Measurements from ENCODE around the gene ADM. TPM values are rescaled to one million over a fixed set of nuclear protein-coding genes. Genes with fewer than 3 reads are reported as not detected.

Gene ADM
- total RNA-seq, 1 donor from 2014 or later, result 785 TPM

DNA sequence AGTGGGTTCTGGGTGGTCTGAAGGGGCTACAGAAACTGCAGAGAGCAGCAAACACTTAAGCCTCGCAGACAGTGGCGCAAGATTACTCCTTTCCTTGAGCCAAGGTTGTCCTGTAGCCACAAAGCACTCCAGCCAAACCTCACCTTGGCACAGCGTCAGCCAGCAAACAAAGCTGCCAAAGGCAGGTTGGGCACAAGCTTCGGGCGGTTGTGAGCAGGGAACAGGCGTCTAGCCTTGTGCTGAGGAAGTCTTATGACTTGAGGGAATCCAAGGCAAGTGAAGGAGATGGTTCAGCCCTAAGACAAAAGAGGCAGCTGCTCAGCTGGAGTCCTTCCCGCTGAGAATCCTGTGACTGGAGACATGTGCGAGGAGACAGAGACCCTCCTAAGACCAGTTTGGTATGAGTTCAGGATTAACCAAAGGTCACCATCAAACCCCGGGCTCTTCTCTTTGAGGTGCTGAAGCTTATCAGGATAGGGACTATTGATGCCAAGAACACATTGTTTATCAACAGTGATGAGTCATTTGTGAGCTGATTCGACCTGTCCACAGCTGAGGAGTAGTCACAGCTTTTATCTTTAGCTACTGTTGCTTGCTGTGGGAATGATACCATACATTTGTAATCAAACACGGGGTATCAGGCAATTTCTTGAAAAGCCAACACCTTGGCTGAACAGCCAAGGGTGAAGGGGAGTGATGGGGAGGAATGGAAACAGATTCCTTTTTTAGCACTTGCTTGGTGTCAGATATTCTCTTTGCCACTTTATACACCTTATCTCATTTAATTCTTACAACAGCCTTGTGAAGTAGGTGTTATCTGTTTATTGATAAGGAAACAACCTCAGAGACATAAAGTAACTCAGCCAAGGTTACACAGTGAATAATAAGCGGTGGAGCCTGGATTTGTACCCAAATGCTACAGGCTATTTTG, 4.6 kb downstream of the ADM start:
- DNase-seq (ENCODE audit: low read depth in 2 of 2), result peak; percentile 71 to 79

GRCh38 chr11:10310301-10310841, 5.5 kb downstream of the ADM start:
- peak; percentile 15 to 27 for DNase-seq (ENCODE audit: low read depth in 2 of 2)

GRCh38 chr11:10311802-10312201, 6.9 kb downstream of the ADM start:
- DNase-seq (ENCODE audit: low read depth in 2 of 2), result no peak

DNA sequence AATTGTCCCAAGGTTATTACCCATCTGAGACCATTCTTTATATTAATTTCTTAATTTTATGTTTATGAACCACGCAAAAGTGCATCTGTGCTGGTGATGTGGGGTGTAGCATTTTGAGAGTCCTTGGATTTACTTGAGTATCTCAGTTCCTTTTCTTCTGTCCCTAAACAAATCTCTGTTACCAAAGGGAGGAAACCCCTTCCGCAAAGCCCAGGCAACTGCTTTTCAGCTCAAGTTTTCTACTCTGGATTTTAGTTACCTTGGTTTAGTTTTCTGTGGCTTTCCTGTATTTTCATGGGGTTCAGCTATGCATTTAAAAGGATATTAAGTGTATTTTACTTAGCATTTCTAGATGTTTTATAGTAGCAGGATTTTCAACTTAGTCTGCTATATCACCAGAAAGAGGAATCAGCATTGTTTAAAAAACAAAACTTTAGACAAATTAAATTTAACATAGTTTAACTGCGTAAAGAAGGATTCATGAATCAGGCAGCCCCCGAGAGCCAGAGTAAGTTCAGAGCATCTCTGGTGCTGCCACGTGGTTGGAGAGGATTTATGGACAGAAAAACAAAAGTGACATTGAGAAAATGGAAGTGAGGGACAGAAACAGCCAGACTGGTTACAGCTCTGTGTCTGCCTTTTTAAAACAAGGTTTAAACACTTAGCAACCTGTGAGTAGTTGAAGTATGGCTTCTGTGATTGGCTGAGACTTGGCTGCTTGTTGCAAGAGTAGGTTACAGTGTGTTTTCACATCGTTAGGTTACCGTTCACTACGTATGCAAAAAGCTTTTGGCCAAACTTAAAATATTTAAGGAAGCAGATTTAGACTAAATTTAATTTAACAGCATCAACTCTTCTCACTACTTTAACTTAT, 9.6 kb downstream of the ADM start:
- peak; percentile 49 to 80 for DNase-seq (ENCODE audit: low read depth in 2 of 2)

GRCh38 chr11:10315083-10315482, 10.2 kb downstream of the ADM start:
- no peak for DNase-seq (ENCODE audit: low read depth in 2 of 2)

DNA sequence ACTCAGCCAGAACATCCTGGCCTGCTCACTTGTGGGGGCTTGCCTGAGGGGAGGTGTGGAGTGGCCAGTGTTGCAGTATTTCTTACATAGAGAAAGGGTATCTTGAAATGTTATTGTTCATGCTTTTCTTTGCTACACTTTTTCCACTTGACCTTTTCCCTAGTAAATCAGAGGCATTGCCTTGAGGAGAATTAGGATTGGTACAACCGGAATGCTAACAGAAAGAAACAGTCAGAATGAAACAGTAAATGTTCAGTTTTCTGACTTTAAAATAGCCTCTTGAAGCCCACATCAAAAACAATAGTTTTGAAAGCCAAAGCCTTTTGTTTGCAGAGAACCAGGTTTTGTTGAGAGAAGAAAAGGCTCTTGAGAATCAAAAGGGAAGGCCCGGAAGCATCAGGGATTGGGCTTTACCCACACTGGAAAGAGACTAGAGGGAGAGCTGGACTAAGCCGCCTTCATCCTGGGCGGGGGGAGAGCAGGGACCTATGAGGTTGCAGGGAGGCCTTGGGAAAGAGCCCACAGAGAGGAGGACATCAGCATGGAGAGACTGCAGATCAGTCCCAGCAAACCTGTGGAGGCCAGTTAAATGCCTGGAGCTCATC, 12.4 kb downstream of the ADM start:
- DNase-seq (ENCODE audit: low read depth in 2 of 2), result no peak

- DNase-seq (ENCODE audit: low read depth in 2 of 2), result peak in 1 of 2 donors; percentile 51
Measured at GRCh38 chr11:10317776-10318526, 13.1 kb downstream of the ADM start.

DNA sequence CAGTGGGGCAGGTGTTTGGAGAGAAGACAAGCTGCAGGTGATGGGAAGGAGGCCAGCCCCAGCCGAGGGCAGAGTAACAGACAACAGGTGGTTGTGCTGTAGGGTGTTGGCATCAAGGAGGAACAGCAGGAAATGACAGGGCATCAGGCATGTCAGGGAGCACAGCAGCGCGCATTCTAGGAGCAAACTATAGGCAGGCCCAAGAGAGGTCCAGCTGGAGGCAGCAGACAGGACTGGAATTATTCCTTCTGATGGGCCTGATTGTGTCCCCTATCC, 13.6 kb downstream of the ADM start:
- DNase-seq (ENCODE audit: low read depth in 2 of 2), result no peak

- DNase-seq (ENCODE audit: low read depth in 2 of 2), result no peak
Measured at GRCh38 chr11:10319702-10320558, 15.1 kb downstream of the ADM start.

DNA sequence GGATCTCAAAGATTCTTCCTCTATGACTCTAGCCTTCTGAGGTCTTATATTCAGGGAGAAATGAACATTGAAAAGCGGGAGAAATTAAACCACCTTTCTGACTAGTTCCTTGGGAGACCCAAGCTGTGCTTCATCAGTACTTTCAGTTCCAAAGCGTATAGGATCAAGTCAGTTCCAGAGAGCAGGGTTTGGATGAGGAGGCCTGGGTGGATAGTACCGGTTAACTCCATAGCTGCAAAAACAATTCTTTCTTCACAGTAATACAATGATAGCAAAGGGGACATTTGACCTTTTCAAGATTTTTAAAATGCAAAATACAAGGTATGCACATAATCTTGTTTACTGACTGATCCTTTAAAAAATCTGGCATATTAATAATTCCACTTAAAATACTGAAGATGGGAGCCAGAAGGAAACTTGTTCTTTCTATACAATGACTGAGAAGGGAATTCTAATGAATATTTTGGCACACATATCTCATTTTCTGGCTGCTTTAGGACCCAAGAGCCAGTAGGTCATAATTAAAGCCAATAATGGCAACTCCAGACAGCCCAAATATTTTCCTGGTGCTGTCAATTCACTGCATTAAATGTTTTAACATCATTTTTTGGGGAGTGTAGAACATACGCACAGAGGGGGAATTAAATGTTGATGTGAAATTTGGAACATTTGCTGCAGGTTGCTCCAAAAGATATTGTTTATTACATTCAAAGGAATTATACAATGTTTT, 16.0 kb downstream of the ADM start:
- no peak for DNase-seq (ENCODE audit: low read depth in 2 of 2)

GRCh38 chr11:10322401-10322800, 17.5 kb downstream of the ADM start:
- peak in 1 of 2 donors; percentile 25 for DNase-seq (ENCODE audit: low read depth in 2 of 2)

- DNase-seq (ENCODE audit: low read depth in 2 of 2), result peak; percentile 84 to 89
Measured at GRCh38 chr11:10322830-10323792, 18.2 kb downstream of the ADM start.

DNA sequence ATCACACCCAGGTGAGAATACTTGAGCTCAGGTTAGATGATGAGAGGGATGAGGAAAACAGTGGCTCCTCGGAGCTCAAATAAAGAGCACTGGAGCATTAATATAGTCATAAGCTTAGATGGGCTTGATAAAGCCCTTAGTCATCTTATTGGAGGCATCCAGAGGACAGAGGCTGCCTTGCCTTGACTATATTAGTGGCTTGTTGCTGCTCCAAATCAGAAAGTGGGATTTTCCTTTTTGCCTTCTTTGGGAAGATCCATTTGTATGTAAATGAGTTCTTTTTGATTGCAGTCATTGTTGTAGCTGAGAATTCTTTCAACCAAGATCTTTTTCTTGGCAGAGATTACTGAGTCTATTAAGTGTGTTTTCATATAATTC, 18.9 kb downstream of the ADM start:
- DNase-seq (ENCODE audit: low read depth in 2 of 2), result peak in 1 of 2 donors; percentile 46

GRCh38 chr11:10324474-10324873, 19.6 kb downstream of the ADM start:
- DNase-seq (ENCODE audit: low read depth in 2 of 2), result no peak

GRCh38 chr11:10325277-10326011, 20.6 kb downstream of the ADM start:
- DNase-seq (ENCODE audit: low read depth in 2 of 2), result peak; percentile 37 to 94

GRCh38 chr11:10326012-10326964, 21.4 kb downstream of the ADM start:
- peak; percentile 42 to 90 for DNase-seq (ENCODE audit: low read depth in 2 of 2)
